Stimulated activated CD4-positive, alpha-beta T cell treated with anti-CD3 and anti-CD28 coated beads, Interleukin-15, amount 100 ng/mL, for 1 hour (primary cell): ENCODE results near the gene LCP1.

Source experiments
- DNase-seq, 2 donors: peaks; one replicate each; pipeline ENCODE4 v3.0.0-alpha.2; 2020; ENCODE audit warnings: low read depth in 1 of 2, low spot score in 1 of 2

LCP1 gene

DNA sequence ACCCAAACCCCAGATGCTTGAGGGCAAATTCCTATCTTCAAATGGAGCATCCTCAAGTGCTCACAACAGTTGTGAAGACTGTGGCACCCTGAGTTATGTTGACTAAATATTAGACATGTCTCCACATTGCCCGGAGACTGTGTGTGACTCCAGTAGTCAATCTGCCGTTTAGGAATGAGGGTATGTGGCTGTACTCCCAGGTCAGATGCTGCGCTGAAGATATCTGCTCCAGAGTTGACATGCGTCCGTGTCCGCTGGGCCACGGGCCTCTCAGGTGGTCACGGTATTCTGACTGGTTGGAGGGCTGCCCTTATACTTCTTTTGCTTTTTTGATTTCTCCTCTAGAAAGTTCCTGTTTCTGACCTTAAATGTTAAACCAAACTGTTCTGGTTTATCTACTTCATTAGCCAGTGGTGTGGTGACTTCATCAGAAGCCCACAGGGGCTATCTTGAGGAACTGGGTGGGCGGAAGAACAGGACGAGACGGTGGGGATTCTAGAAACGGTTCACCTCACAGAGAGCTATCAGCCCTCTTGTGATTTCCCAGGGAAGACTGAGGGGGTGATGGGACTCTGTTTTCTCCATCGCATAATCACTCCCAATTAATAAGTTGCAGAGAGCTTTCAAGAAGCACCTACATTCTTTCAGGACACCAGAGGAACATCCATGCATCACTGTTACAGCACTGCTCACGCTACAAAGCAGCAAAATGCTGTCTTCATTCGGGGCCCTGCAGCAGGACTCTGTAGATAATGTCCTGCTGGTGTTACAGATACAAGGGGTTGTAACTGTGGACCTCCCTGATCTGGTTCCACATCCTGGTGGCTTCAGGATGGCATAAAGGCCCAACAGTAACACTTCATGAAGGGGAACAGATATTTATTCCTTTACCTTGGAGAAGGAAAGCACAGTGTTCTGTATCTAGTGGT, 1.3 kb upstream of the LCP1 start:
- DNase-seq = no peak

DNA sequence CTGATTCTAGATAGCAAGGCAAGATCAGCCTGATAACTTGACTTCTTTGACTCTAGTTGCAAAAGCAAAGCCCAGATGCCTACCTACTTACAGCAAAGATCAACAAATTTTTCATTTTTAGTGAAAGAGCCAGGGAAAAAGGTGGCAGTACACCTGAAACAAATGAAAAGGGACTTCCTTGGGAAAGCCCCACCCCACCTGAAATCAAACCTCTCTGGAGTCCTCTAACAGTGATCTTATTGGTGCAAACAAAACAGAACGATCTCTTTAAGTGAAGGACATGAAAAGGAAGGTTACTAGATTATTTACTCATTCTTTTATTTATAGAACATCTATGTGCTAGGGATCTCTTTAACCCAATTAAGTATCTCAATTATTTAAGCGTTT, 507 bp upstream of the LCP1 start:
- no peak for DNase-seq

DNA sequence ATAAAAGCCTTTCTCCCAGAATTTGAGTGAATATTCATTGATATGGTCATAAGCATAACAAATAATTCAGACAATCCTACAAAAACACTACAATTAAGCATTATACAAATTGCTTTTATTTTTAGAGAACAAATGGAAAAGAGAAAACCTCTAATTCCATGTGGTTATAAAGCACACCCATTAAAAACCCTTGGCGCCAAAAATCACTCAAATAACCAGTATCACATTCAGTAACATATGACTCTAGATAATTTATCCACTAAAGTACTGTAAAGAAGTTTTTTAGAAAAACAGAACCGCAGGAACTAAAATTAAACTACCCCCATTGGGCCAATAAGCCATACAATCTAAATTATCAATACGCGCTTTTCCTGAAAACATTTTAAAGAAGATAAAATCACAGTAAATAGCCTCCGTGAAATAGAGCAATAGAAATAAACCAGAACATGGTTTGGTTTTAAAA, 569 bp downstream of the LCP1 start:
- no peak for DNase-seq

DNA sequence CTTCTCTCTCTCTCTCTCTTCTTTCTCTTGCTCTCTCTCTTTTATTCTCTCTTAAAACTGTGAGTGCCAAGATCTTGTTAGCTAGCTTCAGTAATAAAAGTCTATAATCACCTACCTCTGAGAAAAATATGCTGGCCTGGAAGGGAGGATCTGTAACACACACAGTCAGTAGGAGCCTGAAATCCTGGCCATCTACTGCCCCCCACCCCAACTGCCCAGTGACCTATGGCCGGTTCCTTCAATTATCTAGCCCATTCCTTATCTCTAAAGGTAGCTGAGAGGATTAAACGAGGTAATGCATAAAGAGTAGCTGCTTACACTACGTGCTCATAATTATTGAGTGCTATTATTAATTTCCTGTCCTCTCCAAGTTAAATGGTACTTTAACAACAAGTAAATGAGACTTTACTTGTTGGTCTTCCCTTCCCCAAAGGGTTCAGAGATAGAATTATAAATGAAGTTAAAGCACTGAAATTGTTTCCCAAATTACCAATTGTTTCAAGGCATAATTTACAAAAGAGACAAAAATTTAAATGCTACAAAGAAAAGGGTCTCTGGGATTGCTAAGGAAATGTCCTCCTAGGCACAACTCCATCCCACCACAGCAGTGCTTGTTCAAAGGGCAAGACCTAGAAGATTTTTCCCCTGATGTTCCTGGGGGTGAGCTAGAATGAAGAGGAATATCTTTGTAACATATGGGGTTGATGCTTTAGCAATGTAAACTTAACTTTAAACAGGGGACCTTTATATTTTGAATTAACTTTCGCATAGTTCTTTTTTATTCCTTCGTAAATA, 1.8 kb downstream of the LCP1 start:
- DNase-seq = no peak

DNA sequence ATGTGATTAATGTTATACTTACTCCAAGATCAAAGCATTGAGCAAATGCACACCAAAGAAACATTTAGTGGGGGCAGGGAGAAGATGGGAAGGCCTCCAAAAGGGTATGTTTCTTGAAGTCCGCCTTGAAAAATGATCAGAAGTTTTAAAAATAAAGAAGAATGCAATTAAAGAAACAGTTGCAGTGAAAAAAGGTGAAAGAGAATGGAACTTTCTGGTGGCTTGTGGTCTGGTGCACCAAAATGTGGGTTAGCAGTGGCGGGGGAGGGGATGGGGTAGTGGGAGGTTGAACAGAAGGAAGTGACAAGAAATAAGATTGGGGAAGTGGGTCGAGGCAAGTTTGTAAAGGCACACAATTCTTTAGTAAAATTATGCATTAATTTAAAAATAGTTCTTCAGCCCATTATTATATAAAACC, 2.5 kb downstream of the LCP1 start:
- DNase-seq = peak; percentile 45 to 54

DNA sequence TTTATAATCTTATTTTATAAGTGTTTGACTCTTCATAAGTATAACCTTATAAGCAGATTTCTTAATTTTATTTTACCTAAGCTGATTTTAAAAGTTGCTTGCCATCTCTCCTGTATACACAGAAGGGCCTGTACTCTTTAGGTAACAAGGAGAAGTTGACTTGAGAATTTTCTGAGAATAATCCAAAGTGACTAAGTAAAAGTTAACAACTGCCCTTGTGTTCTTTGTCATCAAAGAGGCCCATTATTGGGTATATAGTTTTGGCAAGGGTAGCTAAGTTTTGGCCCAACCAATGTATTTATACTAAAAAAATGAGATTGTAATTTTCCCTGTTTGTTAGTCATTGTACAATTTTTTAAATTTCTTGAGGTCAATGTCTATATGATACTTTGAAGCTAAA, 3.2 kb downstream of the LCP1 start:
- DNase-seq = no peak

DNA sequence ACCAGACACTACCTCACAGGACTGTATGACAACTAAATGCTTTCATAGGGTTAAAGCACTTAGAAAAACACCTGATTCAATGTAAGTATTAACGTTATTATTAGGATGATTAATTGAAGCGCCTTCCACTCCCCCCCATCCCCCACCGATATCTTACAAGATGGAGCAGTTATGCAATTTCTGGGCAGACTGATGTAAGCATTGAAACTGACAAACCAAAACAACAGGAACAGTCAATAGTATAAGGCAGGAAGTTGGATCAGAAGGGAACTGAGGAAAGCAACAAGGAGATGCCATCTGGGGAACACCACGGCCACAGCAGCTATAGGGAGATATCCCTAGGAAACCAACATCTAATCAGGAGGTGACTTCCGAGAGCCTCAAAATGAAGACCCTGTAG, 3.8 kb downstream of the LCP1 start:
- DNase-seq = no peak

DNA sequence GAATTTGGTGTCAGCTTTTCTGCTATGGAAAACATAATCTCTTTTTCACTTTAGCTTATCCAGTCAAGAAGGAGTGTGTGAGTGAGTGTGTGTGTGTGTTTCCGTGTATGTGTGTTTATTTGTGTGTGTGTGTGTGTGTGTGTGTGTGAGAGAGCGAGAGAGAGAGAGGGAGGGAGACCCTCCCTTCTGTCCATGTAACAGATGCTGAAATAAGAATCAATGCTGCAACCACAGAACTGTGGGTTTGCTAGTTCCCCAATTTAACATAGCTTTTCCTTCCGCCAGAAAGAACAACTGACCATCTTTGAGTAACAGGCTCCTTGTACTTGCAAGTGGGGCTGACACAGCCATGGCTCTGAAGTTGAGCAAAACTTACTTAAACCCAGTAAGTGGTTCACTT, 5.2 kb downstream of the LCP1 start:
- no peak for DNase-seq

DNA sequence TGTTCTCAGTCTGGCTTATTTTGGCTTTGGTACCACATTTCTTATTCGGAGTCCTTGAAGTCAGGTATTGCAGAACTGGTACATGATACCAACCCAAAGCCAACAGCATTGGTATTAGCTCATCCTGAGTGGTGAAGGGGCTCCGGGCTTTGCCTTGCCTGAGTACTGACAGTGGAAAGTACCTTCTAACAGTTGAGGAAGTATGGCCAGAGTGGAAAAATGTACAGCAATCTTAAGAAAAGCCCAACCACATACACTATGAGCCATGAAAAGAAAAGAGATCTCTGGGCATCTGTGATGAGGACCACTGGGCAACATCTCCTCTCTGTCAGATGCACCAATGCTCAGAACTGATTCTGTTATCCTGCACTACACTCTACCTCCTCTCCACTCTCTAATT, 8.3 kb downstream of the LCP1 start:
- DNase-seq = no peak

DNA sequence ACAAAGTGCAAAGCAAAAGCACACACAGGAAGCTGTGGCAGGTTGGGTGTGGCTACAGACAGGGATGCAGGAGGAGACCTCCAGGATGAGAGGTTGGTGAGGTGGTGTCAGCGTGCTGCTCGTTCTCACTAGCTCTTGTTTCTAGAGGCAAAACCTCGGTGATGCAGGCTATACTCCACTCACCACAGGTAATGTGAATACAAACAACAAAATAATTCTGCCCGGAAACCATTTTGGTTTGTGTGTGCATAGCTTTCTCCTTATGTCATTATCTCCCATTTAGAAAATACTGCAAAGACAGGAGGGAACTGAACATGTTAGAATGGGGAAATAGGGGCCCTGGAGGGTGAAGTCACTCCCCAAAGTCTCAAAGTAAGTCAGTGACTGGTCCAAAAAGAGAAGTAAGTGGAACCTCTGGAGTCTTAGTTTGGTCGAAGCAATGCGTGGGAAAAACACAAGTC, 9.4 kb downstream of the LCP1 start:
- no peak for DNase-seq

DNA sequence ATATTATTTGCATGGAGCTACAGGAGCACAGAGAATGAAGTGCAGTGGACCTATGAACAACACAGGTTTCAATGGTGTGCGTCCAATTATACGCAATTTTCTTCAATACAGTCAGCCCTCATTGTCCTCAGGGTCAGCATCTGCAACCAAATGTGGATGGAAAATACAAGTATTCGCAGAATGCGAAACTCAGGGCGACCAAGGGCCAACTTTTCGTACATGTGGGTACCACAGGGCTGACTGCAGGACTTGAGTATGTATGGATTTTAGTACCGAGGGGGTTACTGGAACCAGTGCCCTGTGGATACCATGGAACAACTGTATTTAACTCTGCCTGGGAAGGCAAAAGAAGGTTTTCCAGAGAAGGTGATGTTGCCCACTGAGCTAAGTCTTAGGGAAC, 10.2 kb downstream of the LCP1 start:
- DNase-seq = no peak

DNA sequence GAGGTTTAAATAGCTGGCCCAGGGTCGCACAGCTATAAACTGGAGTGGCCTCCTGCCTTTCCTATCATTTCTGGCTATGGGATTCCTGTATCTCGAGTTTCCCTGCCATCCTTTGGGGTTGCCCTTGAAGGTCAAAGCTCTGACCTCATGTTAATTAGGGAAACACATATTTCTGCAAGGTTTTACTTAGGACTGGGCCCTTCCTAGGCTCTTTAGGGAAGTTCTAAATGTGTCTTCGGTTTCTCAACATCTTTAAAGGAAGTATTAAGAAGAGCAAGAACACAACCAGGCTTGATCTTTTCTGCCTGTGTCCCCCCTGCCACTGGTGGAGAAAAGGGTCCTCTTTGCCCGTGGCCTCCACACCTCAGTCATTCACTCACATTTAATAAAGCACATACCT, 10.8 kb downstream of the LCP1 start:
- DNase-seq = no peak

DNA sequence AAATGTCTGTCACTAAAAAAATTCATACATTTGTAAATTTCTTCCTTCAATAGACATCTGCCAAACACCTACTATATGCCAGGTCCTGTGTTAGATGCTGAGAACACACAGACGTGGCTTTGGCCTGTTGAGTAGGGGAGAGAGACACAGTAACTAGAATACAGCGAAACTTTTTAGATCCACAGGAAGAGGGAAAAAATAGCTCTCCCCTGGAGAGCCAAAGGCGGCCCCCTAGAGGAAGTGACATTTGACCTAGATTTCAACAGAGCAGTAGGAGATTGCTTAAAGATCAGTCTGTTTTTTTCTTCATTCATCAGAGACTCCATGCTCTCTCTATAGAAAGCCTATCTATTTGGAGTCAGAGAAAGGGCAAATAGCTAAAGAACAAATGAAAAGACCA, 11.3 kb downstream of the LCP1 start:
- no peak for DNase-seq

DNA sequence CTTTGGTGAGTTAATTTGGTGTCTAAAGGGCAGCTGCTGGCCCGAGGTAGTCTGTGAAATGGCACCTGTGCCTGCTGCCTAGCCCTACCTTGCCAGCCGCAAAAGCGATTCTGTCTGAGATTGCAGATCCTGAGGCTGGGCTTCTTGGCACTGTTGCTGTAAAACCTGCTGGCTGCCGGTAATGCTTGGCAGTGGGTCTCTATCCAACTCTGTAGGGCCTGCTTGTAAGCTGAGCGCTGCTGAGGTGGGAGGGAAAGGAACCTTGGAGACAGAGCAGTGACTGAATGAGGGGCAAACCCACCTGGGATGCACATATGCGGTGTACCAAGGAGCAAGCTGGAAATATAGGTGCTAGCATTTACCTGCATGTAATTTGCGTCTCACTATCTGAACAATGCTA, 11.7 kb downstream of the LCP1 start:
- no peak for DNase-seq

DNA sequence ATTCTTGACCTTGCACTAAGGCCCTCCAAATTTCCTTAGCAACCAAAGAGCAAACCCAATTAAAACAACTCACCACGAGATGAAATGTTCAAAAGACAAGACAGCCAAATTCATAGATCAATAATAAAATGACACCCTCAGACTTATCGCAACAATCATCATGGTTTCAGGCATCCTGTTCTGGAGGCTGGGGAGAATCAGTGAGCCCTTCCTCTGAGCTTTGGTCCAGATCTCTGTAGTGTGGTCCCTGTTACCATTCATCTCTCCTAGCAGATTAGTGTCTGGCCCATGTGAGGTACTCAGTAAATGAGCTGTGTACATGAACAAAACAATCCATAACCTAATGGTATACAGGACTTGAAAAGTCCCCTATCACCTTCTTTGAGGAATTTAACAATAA, 12.2 kb downstream of the LCP1 start:
- DNase-seq = no peak

DNA sequence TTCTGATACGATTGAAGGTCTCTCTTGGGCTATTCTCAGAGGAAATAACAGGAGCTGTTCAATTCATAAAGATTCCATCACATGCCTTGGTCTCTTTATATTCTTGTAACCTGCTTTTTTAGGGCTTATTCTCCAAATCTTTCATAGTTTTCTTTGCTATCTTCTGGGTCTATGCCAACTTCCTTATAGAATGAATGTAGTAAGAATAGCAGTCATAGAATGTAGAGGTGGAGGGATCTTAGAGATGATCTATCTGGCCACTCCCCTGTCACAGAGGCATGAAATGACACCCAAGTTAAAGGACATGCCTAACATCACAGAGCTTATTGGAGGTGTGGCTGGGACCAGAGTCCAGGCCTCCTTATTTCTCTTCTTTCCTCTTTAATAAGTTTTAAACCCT, 13.2 kb downstream of the LCP1 start:
- DNase-seq = no peak

DNA sequence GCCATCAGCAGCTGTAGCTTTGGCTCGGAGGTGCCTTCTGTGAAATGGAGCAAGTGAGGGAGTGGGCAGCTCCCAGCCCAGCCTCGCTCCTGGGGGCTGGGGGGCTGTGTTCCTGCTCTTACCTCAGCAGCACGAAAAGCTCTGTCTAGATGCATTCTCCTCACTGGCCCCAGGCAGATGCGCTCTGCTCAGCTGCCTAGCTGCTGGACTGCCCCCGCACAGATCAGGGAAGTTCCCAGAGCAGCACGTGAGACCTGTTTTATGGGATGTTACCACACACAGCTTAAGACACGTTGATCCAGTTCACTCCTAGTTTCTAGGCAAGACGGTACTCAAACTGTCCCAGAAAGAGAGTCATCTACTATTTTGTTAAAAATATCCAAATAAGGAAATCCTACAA, 13.6 kb downstream of the LCP1 start:
- peak in 1 of 2 donors; percentile 31 for DNase-seq

DNA sequence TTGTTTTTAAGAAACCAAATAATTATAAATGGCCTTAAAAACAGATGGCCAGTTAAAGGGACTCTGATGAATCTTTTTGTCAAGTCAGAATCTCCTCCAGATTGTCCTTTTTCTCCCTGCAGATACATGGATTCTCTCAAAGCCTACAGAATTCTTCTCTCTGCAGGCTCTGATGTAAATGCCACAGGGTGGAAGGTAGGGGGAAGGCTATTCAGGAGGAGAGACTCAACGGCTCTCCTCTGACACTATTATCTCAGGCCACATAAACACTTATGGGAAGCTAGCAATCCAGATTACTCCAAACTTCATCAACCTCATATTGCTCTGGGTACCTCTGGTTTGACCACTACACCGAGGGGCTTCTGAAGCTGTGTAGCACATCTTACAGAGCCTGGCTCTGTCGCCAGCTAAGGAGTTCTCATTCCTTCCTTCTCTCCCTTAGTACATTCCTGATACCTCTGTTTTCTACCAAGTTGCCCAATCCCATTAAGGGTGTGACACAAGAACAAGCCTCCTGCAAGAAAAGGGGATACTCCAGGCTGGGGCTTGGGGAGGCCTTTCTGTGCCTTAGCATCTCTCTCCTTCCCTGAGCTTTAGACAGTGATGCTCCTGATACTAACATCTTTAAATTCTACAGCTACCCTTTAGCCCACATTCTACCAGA, 14.9 kb downstream of the LCP1 start:
- DNase-seq = no peak

DNA sequence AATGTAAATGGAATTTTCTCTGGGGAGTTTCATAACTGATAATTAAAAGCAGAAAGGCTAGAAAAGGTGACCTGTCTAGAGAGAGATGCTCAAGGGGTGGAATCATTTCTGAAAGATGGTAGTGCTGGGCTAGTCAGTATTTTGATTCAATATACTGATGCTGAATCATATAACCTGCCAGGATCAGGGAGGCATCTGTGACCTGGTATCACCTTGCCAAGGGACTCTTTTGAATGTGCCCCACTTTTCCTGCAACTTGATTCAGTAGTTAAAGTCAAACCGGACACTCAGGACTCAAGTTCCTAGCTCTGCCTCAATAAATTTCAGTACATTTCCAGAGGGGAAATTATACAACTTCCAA, 15.8 kb downstream of the LCP1 start:
- DNase-seq = no peak

DNA sequence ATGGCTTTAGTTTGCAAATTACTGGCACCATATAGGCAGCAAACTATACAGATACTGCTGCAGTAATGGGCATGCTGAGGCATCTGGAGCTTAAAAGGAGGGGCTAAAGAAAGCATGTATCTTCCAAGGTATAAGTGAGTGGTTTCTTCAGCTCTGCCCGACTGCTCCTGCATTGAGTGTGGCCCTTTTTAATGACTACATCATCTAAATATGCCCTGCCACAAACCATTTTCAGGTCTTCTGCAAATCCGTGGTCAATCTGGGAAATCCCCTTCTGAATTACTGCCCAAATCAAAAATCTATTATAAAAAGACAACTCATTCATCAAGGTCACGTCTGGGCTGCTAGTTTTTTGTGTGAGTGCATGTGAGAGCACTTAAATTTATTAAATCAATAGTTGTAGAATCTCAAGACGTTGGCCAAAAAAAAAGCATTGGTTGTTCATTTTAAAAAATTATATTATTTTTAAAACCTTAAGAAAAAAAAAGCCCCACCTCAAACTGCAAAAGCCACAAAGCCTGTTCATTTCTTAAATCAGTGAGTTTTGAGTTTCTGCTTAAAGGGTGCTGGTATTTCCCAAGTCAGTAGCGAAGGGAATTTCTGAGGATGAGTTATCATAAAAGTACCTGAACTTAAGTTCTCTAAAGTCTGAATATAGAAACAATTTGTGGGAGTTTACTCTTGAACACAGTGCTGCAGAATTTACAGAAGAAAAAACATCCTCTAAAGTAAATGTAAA, 16.3 kb downstream of the LCP1 start:
- DNase-seq = no peak

DNA sequence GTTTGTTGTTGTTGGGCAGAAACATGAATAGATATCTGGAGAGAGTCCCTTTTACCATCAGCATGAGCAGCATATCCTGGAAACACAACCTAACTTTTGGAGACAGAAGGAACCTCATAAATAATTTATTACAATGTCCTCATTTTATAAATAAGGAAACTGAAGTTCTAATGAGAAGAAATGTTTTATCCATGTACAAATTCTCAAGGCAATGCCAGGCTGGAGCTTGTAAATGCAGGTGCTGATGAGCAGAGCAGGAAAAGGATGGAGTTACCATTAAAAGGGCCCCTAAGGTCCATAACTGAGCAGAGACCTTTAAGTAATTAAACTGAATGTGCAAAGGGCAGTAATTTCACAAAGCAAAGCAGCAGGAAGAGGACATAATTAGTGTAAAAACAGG, 17.3 kb downstream of the LCP1 start:
- no peak for DNase-seq
